Mammary epithelial cell (primary cell): Measurements from ENCODE around the gene GGCT.

ENCODE experiments used
- CTCF ChIP-seq, 2 donors: IDR thresholded peaks in 1 of 2; conservative IDR thresholded peaks in 1 of 2; 2 replicates each; pipeline ENCODE4 v1.5.1; 2011 to 2012; ENCODE audit warnings: inconsistent platforms in 2 of 2, low read length in 2 of 2, mild to moderate bottlenecking in 2 of 2, control low read depth in 1 of 2, low read depth in 1 of 2; ENCODE audit not compliant: insufficient read depth in 1 of 2; ENCODE audit errors: extremely low read depth in 1 of 2
- EZH2 ChIP-seq: IDR thresholded peaks from 2 replicates; pipeline ENCODE4 v1.6.1; 2012; ENCODE audit warnings: low read length, inconsistent platforms, borderline replicate concordance

- TF ChIP-seq CTCF (conservative IDR thresholded peaks at IDR 0.05 in 1 of 2, IDR thresholded peaks at IDR 0.05 in 1 of 2; ENCODE audit: extremely low read depth in 1 of 2, insufficient read depth in 1 of 2, low read depth in 1 of 2, low read length in 2 of 2) (no peak), EZH2 (no peak)
These were observed 14.5 kb upstream of the GGCT start for GRCh38 chr7:30519122-30519521.
